ENCODE data around the gene LRRC45.

DNA sequence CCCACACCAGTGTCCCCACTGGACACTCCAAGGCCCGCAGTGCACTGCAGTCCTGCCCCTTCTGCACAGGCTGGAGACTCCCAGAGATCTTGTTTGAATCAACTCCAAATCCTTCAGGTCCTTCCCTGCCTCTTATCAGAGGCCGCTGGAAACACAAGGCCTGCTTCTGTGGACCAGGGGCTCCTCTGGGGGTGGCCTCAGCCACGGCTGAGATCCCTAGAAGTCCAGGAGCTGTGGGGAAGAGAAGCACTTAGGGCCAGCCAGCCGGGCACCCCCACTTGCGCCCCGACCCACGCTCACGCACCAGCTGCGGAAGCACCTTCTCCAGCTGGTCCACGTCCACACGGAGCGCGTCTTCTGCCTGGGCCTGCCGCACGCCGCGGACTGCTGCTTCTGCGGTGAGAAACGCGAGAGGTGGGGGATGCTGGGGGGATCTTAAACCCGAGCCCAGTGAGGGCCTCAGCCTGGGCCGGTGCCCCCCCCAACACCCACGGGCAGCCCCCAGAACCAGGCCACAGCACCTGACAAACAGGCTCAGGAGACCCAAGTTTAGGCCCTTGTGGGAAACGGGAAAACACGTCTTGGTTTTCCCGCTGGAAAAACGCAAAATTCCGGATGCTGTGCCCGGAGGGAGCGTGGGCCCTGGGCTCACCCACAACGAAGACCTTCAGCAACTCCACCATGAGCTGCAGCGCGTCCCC, 4.0 kb upstream of the LRRC45 start:
- TF ChIP-seq EZH2 (IDR thresholded peaks at IDR 0.05; ENCODE audit: low read length): no peak
- TF ChIP-seq, protein P1, sequence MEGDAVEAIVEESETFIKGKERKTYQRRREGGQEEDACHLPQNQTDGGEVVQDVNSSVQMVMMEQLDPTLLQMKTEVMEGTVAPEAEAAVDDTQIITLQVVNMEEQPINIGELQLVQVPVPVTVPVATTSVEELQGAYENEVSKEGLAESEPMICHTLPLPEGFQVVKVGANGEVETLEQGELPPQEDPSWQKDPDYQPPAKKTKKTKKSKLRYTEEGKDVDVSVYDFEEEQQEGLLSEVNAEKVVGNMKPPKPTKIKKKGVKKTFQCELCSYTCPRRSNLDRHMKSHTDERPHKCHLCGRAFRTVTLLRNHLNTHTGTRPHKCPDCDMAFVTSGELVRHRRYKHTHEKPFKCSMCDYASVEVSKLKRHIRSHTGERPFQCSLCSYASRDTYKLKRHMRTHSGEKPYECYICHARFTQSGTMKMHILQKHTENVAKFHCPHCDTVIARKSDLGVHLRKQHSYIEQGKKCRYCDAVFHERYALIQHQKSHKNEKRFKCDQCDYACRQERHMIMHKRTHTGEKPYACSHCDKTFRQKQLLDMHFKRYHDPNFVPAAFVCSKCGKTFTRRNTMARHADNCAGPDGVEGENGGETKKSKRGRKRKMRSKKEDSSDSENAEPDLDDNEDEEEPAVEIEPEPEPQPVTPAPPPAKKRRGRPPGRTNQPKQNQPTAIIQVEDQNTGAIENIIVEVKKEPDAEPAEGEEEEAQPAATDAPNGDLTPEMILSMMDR (optimal IDR thresholded peaks at IDR 0.05 in 1 of 3, IDR thresholded peaks at IDR 0.05 in 1 of 3, conservative IDR thresholded peaks at IDR 0.05 in 1 of 3; ENCODE audit: extremely low read depth in 1 of 3, insufficient read depth in 2 of 3, low read length in 3 of 3): no peak
